ENCODE measurements around the gene CATSPERE.

The CATSPERE gene

DNA sequence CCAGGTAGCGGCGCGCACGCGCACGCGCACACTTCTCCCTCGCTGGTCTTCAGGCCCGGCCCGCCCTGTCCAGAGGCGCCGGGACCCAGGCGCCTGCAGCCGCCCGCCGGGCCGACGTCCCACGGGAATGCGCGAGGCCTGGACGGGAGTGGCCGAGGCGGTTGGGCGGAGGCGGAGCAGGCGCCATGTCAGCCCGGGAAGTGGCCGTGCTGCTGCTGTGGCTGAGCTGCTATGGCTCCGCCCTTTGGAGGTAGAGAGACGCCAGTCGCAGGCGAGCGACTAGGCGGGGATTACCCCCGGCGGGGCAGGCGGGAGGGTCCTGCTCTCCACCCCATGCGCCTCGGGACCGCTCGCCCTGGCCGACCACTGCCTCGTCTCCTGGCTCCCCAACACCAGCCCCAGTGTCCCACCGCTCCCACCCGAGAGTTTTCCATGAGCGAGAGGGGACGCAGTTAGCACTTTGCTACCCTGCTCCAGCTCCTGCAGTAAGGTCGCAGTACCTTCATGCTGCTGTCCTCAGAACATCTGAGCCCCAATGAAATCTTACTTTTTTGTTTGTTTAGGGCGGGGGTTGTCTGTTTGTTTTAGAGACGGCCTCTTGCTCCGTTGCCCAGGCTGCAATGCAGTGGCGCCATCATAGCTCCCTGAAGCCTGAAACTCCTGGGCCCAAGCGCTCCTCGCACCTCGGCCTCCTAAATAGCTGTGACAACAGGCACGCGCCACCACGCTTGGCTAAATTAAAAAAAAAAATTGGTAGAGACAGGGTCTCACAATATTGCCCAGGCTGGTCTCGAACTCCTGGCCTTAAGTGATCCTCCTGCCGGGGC is at the start of gene CATSPERE:
CATSPERE (plus strand) TSS at position 29 of the 827 bp plus-strand sequence; CDS start at position 186, 157 bp downstream.
- peak; percentile 83 for DNase-seq

GRCh38 chr1:244412176-244412575 is 48.9 kb upstream of the CATSPERE start:
- no peak for DNase-seq

- no peak for DNase-seq
These were observed 47.3 kb upstream of the CATSPERE start for GRCh38 chr1:244413736-244414135.

DNA sequence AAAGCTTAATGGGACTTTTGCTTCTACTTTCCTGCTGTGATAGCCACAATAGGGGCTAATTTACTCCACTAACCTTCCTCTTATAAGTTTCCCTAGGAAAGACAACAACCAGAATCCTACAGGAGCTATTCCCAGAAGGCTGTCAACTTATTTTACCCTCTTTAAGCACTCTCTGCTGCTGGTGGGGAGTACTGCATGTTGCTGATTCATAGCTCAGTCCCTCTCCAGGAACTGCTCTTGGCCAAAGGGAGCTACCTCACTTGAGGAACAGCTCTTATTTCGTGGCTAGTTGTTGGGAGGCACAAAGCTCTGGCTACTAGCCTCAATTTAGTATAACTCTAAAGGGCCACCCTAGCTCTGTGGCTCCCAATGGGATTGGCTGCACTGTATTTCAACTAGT is 46.5 kb upstream of the CATSPERE start:
- no peak for DNase-seq

DNA sequence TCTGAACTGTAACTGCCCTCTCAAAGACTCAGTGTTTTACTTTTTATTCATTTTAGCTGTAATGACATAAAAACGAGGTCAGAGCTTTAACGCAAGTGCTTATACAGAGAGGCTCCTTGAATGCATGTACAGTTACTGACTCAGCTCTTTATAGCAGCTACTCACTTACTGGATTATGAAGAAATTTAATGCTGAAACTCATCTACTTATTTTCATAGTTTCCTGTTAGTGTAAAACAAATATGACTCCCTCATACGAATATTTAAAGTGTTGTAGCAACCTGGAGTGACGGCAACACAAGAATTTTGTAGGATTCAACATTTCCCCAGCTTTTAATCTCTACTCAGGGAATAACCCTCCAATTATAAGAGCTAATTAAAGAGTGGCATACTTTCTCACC is 42.0 kb upstream of the CATSPERE start:
- no peak for DNase-seq

- DNase-seq = no peak
These were observed 38.9 kb upstream of the CATSPERE start for GRCh38 chr1:244422174-244422573.

DNA sequence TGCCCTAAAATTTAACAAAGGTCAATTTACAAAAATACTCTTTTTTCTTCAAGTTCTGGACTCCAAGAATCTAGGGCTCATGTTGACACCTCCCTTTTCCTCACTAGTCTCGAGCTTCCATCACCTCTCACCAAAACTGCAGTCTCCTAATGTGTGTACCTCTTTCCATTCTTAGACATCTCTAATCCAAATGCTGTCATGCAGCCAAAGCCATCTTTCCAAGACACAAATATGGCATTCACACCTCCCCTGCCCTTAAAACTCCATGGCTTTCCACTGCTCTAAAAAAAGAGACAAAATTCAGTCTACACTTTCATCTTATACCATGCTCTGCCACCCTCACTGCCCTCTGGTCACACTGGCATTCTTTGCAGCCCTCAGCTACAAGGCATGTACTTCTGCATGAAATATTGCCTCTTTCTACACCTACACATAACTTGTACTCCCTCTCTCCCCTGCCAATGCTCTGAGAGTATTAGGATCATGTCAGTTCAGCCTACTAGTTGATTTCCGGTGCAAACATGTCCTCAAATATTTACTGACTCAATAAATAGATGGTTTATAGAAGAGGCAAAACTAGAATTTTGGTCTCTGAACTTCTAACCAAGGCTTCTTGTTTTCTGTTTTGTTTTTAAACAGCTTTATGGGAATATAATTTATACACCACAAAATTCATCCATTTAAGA is 36.3 kb upstream of the CATSPERE start:
- no peak for DNase-seq

DNA sequence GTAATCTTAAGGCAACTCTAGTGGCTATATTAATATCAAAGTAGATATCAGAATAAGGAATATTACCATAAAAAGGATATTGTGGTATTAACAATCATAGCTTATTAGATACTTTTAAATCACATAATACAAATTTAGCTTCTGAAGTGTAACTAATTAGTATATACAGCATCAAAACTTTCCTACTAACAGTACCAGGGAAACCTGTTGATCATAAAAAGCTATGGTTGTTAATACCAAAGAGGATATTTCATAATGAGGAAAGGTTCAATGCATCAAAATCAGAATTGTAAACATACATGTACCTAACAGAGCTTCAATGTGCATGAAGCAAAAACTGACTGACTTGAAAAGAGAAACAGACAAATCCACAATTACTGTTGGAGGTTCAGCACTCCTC is 33.4 kb upstream of the CATSPERE start:
- DNase-seq = no peak

GRCh38 chr1:244429818-244430217 is 31.3 kb upstream of the CATSPERE start:
- no peak for DNase-seq

DNA sequence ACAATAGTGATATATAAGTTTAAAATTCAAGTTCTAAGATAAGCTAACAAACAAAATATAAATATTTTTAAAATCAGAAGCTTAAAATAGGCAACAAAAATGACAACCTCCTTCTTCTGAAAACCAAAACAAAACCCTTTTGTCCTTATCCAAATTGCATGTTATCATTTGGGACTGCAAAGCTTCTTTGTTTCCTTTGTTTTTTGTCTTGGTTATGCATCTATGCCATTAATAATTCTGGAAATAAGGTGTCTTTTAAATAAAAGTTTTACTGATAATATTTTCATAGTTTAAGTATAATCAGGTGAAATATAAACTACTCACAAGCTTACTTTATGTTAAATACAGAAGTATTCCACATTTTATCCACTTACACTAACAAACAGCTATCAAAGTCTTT is 29.9 kb upstream of the CATSPERE start:
- DNase-seq = no peak

DNA sequence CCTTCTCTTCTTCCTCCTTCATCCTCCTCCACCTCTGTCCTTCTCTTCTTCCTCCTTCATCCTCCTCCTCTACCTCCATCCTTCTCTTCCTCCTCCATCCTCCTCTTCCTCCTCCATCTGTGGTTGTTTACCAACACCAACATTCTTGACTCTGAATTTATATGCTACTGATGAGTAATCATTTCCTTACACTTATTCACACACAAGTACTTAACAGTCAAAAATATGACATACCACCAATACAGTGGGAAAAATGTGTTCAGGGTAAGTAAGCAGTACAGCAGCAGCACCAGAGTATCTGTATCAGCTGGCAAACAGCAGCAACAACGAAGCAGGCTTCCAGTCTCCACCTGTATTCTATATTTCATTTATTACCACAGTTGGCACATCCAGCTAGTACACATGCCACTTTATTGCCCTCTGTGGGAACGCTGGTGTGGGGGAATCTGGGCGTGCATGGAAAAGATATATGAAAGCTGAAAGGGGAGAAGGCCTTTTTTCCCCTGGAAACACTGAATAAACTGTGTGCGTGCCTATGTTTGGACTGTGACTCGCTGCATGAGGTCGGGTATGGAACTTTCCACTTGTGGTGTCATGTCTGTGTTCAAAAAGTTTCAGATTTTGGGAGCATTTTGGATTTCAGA is 25.4 kb upstream of the CATSPERE start:
- DNase-seq = peak; percentile 33

DNA sequence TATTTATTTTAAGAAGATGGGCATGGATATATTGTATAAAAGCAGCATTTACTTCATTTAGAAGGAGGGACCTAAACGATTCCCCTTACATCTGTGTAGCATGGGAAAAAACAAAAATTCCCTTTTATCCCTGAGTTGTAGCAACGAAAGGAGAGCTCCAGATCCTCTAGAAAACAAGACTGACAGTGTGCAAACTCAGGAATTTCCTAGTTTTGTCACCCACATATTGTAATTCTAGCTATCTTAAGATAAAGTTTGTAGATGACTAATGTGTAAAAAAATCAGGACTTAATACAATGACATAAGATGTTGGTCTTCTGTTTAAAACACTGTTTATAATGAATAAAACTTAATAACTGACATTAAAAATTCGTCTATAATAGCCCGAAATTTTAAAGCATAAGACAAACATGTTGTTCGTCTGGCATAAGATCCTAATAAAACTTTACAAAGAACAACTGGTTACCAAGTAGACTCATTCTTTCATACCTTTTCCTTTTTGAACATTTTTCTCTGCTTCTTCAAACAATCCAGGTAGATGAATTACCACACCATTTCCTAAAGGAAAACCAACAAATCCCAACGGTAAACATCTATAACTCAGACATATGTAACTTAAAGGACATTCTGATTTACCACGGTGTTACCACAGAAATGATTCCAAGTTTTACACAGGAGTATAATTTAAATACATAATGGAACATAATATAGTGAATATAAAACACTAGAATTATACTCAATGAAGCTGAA is 24.6 kb upstream of the CATSPERE start:
- no peak for DNase-seq

DNA sequence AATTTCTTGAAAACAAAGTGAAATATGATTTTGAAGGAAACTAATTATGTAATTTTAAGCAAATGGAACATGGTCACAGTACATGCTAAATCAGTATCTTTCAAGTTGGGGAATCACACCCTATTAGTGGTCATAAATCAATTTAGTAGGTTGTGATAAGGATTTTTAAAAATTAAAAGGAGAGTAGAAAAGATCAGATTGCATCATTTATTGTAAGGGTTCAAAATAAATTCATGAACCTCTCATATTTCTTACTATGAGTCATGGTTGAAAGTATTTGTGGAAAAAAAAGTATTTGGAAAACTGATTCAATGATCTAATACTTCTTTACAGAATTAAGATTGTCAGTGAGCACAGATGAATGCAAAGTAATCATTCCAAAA is 24.0 kb upstream of the CATSPERE start:
- DNase-seq = no peak

- no peak for DNase-seq
These were observed 21.6 kb upstream of the CATSPERE start for GRCh38 chr1:244439391-244440032.

- no peak for DNase-seq
These were observed 18.2 kb upstream of the CATSPERE start for GRCh38 chr1:244442850-244443249.

DNA sequence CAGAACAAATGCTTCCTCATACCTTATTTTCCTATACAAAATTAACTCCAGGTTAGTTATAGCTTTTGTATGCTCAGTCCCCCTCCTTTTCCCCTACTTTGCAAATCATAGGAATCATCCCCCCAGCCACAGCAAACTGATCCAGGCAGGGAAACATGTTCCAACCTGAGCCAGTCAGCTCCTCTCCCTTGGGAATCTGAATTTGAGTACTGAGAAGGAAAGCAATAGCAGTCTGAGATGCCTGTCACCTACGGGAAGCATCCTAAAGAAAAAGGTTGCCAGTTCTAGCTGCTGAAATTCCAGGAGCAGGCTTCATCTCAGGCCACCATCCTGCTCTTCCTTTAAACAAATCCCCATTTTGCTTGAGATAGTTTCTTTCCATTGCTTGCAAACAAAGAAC is 16.2 kb upstream of the CATSPERE start:
- DNase-seq = no peak

GRCh38 chr1:244445320-244446181 is 15.5 kb upstream of the CATSPERE start:
- no peak for DNase-seq

GRCh38 chr1:244447024-244447423 is 14.0 kb upstream of the CATSPERE start:
- DNase-seq = no peak

DNA sequence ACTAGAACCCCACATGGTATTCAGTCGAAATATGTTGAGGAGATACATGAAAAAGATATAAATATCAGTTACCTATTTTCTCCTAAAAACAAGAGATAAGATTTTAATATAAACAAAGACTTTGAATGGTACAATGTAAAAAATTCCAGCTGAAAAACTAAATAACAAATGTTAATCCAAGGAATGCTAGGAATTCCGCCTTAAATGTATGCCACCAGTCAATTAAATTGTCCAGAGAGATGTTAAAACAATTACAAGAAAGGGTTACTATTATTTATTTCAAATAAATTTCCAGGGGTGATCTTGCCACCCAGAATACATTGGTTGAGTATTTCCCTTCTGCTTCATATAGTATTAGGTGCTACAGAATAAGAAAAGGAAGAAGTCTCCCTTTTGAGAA is 13.5 kb upstream of the CATSPERE start:
- no peak for DNase-seq

DNA sequence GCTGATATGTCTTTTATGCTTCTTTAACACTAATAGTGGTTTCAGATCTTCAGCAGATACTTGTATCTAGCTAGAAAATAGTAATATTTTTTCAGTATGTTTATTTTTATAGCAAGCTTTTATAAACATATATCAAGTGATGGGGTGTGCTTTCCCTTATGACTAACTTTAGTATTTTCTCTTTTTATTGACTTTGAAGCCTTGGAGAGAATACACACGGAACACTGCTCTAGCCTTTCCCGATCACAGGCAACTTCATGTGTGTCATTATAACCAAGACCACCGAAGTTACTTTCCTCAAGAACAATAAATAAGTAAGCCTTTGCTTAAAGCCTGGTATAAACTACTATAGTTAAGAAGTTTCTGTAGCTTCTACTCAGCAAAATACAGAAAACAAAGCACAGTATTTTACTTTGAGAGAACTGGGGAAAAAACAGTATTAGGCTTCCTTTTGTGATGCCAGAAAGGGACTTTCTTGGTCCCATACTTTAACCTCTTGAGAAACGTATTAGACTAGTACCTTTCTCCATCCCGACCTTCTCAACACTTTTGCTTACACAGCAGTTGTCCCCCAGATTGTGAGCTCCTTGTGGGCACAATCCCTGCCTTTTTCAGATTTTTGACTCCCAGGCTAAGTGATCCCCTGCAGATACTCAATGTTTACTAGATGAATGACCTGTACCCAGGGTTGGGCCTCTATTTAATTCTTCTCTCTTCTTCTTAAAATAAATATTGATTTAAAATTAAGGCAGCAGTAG is 12.6 kb upstream of the CATSPERE start:
- no peak for DNase-seq
